ENCODE data around the gene SLIT1.
A peak's percentile ranks its signal among the peaks of the same experiment; 100 is the strongest.

Gene SLIT1

DNA sequence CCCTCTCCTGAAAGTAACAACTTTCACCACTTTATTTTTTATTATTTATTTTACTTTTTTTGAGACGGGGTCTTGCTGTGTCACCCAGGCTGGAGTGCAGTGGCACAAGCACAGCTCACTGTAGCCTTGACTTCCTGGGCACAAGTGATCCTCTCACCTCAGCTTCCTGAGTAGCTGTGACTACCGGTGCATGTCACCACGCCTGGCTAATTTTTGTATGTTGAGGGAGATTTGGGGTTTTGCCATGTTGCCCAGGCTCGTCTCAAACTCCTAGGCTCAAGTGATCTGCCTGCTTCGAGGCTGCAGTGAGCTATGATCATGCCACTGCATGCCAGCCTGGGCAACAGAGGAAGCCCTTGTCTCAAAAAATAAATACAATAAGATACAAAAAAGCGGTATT, 14.9 kb upstream of the SLIT1 start:
- DNase-seq: no peak

DNA sequence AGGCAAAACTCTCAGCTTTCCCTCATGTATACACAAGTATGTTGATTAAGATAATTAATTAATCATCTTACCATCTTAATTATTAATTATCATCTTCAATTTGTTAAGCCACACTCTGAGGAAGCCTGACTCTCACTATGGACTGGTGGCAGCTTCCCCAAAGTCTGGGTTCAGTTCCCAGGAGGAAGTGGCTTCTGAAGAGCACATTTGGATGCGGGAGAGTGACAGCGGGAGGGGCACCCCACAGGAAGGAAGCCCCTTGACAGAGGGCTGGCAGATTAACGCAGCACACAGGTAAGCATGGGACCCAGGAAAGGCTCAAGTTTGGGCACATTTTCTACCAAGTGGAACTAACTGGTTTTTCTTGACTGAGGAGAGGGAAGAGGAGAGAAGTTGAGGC, 13.4 kb upstream of the SLIT1 start:
- DNase-seq: peak; percentile 34 to 38 (median 35)

DNA sequence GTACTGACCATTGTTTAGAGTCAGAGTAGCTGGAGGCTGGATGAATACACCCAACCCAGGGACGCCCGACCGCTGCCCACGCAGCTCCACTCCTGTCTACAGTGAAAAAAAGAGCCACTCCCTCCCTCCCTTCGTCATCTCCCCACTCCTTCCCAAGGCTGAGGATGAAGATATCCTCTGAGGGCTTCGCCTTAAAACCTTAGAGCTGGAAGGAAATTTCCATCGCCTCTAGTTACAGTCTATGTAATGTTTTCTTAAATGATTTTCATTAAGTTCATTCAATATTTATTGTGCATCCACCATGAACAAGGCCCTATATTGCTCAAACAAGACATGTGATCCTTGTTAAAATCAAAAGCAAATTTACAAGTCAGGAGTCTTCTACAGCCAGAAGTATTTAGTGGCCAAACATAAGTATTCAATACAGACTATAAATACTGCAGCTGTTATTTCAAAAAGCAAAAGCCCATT, 11.3 kb upstream of the SLIT1 start:
- no peak for DNase-seq

DNA sequence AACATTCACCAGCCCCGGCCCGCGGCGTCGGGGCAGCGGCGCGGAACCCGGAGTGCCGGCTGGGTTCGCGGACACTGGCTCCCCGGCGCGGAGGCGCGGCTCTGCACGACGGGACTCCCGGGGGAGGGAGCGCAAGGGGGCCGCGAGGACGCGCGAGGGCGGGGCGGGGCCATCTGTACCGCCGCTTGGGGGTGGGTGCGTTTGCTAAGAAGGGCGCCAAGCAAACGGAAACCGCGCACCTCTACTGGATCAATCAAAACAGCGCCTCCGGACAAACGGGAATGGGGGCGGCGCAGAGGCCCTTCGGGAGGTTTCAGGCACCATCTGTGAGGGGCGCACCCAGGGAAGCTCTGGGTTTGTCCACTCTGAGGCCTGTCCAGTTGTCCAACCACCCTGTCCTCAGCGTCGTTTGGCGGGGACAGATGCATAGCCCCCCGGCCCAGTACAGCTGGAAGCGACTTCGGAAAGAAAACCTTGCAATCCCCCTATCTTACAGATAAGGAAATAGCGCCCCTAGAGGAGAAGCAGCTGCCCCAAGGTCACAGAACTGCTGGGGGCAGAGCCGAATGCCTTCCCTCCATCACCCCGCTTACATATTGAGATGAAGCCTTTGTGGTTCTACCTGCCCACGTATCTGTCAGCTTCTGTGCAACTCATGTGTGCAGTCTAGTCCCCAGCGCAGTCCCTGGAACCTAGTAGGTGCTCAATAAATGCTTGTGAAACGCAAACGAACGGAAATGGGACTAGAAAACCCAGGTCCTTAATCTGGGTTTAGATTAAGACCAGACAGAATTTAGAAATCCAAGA, 10.7 kb upstream of the SLIT1 start:
- peak; percentile 84 to 88 (median 87) for DNase-seq

DNA sequence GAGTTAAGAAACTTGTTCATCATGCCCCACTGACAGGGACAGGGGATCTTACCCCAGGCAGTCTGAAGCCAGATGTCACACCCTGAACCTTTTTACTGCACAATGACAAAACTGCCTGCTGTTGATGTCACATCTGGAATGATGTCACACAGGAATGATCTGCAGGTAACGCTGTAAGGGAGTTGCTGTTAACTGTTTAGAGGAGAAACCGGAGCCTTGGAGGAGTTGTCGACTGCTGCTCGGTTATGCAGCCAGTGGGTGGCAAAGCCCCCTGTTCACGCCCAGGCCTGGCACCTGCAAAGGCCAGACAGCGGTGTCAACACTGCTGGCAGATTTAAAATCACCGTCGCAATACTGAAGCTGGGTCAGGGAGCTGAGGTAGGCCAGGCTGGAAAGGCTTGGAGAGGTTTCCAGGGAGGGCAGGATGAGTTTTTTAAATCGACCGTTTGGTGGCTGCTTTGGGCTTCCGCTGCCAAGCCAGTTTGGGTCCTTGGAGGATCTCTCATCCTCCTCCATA, 10.0 kb upstream of the SLIT1 start:
- no peak for DNase-seq

DNA sequence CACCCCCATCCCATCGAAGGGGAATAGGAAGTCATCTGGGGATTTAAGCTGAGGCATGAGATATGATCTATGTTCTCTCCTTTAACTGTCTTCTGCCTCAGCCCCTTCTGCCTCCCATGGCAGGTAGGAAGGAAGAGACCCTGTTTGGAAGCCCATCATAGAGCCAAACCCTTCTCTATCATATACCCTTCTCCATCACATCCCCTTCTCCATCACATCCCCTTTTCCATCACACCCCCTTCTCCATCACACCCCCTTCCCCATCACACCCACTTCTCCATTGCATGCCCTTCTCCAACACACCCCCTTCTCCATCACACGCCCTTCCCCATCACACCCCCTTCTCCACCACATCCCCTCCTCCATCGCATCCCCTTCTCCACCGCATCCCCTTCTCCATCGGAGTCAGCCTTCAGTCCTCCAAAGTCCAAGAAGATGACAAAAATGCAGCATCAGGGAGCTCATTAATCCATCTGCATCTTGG, 7.2 kb upstream of the SLIT1 start:
- DNase-seq: no peak

DNA sequence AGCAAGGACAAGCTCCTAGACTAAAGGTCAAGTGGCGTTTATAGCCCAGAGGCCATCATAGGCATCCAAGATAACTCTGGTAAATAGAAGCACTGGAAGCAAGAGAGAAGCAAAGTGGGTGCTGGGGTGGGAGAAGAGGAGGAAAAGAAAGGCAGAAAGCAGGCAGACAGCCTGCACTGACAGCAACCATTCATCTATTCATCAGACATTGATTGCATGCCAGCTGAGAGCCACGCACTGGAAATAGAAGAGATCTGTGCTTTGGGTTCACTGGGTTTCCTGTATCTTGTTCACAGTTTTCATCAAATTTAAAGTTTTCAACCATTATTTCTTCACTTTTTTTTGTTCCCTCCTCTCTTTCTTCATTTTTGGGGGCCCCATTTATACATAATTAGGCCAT, 4.7 kb upstream of the SLIT1 start:
- no peak for DNase-seq

DNA sequence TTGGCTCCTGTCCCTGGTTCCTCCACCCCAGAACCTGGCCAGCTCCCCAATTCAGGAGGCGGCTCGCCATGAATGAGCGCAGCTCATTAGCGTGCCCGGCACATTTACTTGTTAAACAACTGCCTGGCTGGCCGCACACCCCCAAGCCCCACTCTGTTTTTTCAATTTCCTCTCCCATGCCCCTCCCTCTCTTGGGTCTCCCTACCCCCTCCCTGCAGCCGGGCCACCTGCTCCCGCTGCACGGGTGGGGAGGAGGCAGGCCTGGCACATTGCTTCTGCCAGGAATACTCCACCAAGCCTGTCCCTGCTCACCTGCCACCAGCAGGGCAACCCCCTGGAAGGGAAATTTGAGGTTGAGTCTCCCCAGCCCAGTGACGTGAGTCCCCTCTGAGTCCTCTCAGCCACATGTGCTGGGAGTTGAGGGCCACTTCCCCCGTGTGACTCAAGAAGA, 2.5 kb upstream of the SLIT1 start:
- peak in 2 of 3 donors; percentile 29 to 44 for DNase-seq

DNA sequence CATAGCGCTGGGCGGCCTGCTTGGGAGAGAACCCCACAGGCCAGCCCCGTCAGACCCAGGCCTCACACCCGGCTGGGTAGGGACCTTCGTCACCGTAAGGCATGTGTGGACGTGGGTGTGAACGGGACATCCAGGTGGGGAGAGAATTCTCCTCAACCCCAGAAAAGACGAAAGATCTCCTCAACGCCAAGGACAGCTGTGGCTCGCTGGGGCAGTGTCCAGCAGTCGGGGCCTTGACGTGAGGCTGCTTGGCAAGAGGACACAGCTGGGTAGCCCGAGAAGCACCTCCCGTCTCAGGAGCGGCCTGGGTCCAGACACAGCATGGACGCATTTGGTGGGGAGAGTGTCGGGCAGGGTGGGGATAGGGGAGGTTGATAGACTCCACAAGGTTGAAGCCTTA, 1.2 kb upstream of the SLIT1 start:
- no peak for DNase-seq

DNA sequence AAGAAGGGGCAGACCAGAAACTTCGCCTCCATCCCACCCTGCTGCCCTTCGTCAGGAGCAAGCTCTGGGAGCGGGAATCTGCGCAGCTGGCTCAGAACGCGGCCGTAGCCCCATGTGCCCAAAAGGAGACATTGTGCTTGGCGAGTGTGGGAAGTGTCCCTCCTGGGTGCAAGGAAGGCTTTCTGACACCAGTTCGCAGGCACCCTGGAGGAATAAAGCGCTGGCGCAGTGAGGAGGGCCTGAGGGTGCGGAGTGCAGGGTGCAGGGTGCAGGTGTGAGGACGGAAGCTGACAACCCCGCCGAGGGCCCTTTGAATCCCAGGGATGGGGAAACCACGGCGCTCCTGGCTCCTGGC, 811 bp downstream of the SLIT1 start:
- DNase-seq: no peak

DNA sequence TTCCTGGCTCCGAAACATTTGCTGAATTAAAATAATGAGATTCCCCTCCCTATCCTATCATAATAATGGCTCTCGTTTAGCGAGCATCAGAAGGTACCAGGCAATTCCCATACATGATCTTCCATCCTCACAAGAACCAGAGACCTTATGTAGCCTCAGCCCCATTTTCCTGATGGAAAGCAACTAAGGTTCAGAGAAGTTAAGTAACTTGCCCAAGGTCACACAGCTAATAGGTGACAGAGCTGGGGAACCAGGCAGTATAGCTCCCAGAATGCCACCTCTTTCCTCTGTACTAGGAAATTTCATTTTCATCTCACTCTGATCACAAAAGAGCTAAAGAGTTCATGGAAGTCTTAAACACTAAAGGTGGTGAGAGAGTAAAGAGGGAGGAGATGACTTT, 2.4 kb downstream of the SLIT1 start:
- no peak for DNase-seq

DNA sequence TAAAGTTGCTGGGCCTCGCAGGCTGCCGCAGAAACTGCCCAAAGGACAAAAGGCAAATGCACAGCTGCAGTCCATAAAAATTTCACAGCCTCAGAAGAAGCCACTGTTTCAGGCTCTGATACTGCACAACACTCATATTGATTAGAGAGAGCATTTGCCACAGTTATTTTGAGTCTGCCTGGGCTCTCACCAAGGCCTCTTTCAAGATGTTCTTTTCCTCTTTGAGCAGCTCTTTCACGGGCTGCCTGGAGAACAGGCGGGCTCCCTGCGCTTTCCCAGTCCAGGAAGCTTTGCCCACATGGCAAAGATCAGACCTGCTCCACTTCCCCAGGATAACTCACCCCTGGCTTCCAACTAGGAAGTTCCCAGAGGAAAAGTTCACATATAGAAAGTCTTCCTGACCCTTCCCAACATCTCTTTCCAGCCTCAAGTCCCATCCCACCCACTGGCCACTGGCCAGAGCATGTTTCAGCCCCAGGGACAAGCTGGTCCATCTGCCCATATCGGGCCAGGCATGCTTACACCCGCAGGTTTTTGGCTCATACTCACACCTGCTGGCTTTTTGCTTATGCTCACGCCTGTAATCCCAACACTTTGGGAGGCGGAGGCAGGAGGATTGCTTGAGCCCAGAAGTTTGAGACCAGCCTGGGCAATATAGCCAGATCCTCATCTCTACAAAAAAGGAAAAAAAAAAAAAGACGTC, 3.3 kb downstream of the SLIT1 start:
- DNase-seq: no peak

DNA sequence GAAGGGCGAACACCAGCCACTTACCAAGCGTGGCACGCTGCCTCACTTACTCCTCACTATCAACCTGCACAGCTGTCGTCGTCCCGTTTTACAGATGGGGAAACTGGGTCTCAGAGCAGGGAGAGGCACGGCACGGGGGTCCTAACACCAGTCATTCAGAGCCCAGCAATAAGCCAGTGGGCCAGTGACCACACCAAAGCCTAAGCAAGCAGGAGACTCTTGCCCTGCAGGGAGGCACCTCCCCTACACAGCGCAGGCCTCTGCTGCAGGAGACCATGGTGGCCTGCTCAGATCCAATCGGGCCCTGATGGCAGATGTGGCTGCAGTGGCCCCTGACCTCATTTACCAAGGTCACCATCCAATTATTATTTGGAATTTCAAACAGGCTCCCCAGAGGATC, 4.8 kb downstream of the SLIT1 start:
- DNase-seq: no peak

DNA sequence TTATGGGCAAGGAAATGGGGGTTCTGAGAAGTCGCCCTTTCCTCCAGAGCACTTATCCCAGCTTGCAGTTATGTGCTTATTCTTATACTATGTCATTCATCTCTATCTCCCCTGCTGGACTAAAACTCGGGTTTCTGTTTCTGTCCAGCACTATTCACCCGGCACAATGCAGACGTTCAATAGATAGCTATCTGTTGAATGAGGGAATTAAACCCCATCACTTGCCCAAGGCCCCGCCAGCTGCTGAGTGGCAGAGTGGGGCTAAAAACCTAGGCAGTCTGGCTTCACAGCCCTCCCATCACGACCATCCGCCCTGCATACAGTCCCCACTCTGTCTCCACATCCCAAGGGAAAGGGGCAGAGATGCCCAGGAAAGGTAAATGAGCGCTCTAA, 5.4 kb downstream of the SLIT1 start:
- DNase-seq: no peak

DNA sequence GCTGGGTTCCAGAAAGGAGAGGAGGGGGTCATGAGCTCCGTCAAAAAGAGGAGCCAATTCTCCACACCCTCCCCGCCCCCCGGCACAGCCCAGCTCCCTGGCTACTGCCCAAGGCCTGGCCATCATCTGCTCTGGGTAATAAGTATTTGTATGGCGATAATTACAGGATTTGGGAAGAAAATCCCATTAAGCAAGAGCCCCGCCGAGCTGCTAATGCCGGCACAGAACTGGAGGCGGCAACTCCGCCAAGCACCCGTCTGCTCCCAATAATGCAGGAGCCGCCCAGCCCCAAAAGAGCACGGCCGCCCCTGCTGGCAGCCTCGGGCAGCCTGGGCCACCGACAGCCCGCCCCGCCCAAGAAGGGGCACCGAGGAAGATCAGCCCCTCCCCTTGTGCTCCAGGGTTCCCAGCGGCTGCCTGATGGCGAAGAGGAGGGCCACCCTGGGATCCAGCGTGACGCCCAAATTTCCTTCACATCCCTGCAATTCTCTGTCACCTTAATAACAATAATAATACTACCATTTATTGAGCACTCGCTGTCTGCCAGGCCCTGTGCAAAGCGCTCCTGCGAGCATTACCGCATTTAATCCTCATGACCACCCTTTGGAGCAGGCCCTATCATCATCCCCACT, 5.9 kb downstream of the SLIT1 start:
- peak; percentile 26 to 52 (median 32) for DNase-seq

DNA sequence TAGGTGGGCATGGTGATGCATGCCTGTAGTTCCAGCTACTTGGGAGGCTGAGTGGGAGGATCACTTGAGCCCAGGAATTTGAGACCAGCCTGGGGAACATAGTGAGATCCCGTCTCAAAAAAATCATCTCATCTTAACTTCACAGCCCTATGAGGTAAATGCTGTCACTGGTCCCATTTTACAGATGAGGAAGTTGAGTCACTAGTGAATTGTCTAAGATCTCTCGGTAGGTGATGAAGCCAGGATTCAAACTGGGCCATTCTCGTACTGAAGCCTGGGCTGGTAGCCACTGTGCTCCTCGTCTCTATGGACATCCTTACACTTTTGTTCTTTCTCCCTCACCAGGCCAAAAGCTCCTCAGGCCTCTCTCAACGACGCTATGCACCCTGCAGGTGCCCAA, 6.4 kb downstream of the SLIT1 start:
- no peak for DNase-seq

DNA sequence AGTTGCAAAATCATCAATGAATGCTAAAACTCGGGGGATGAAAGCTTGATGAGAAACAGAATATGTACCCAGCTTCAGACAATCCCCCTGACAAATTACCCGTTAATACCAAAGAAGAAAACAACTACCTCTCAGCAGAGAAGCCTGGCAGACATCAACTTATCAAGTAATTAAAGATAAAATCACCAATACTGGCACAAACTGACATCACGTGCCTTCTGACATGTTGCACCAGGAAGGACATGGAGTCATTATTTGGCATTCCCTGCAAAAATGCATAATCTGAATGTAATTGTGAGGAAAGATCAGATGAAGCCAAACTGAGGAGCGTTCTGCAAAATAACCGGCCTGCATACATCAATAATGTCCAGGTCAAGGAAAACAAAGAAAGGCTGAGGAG, 7.7 kb downstream of the SLIT1 start:
- DNase-seq: no peak

DNA sequence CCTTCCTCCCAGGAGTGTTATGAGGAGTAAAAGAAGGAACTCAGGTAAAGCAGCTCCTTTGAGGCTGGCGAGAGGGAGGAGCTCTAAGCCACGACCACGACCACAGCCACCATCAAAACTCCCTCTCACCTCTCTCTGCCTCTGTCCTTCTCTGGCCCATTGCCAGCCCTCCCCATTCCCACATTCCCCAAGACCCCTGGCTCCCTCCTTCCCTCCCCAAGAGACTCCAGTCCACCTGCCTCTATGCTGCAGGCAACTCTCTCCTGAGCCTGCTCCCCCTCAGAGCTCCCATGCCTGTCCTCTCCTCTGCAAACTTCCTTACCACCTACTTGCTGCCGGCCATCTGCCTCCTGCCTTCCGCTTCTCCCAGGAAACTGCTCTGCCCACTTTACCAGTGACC, 9.5 kb downstream of the SLIT1 start:
- no peak for DNase-seq

DNA sequence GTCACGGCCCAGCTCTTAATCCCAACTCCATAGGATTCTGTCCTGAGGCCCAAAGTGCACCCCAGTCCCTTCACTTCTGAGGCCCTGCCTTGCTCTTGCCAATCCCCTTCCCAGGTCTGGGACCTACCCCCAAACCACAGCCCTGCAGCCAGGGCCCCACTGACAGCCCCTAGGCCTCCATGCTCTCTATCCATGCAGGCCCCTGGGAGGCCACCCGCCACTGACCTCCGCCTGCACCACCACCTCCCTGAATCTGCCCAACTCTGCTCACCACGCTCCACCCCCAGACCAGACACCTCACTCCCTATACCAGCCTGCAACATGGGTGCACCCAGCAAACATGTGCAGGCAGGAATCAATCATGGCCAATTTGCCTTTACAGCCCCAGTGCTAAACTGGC, 10.2 kb downstream of the SLIT1 start:
- DNase-seq: no peak

DNA sequence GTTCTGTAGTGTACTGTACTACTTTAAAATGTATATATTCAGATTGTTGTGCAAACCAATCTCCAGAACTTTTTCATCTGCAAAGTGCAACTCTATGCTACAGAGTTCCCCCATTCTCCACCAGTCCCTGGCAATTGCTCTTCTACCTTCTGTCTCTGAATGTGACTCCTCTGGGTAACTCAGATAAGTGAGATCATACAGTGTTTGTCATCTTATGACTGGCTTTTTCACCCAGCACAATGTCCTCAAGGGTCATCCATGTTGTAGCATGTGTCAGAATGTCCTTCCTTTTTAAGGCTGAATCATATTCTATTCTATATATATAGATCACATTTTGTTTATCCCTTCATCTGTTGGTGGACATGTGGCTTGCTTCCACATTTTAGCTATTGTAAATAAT, 10.8 kb downstream of the SLIT1 start:
- DNase-seq: peak; percentile 47 to 79 (median 48)

DNA sequence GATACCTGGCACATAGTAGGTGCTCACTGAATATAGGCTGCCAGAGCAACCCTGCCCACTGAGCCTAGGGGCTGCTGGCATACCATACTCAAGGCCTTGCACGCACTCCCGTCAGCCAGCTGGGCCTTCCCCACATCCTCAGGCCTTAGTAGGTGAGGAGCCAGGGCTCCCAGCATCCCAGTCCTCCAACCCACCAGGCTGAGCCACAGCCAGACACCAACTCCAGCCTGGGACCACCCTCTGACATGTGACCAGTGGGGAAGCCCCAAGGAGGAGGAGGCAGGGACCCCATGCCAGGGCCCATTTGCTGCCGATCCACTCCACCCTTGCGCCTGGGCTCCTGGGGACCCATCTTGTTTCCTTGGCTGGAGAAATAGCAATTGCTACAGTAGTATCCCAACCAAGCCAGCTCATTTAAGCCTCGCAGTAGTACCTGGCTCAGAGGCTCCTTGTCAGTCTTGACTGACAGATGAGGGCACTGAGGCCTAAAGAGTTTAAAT, 11.4 kb downstream of the SLIT1 start:
- no peak for DNase-seq

DNA sequence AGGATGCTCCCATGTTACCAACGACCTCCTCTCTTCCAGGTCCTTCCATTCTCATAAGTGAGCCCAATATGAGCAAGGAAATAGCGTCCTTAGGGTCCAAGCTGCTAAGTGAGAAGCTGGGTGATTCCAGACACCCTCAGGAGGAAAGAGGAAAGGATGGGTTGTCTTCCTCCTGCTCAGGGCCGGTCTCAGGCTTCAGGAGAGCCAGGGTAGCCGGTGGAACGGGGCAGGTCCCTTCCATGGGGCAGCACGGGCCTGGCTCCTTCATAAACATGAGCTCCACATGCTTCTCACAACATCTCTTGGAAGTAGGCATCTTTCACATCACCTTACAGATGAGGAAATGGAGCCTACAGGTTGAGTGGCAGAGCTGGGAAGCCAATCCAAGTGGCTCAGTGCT, 12.7 kb downstream of the SLIT1 start:
- DNase-seq: no peak

DNA sequence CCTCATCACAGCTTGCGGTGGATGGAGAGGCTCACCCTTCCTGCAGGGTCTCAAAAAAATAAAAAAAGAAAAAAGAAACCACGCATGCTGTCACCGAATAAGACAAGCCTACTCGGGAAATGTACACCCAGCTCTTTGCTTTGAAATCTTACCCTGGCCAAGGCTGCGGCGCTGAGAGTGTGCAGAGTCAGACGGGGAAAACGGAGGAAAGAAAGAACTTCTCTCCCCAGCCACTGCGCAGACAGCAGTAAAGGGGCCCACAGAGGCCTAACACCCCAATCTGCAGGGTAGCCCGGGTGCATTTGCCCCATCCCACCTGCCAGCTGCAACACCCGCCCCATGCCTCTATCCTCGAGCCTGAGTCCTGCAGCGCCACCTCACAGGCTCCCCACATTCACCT, 14.8 kb downstream of the SLIT1 start:
- DNase-seq: no peak

Measured in suppressor macrophage treated with lipopolysaccharide for 1 hour (primary cell).